ENCODE measurements around the gene TBC1D1.

DNA sequence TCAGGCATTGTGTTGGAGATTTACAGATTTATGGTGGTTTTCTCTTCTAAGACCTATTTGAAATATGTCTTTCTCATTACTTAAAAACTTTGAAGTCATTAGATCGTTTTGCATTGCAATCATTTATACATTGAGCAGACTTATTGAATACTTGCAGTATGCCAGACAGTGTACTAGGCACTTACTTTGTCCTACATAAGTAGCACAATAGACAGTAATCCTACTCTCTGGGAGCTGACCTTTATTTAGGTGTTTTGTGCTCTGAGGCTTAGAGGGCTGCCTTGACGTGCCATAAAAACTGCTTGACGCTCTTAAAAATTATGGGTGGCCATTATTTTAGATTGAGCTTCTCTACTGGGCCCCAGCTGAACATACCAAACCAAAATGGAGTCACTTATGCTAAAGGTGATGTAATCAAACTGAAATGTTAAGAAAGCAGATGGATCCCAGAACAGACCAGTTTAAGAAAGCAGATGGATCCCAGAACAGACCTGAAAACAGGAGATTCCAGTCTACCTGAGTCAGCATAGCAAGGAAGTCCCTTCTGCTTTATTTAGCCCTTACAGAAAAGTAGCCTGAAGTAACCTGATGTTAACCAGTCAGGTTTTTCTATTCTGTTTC lies 111.7 kb downstream of the TBC1D1 start:
- TF ChIP-seq, protein P1, sequence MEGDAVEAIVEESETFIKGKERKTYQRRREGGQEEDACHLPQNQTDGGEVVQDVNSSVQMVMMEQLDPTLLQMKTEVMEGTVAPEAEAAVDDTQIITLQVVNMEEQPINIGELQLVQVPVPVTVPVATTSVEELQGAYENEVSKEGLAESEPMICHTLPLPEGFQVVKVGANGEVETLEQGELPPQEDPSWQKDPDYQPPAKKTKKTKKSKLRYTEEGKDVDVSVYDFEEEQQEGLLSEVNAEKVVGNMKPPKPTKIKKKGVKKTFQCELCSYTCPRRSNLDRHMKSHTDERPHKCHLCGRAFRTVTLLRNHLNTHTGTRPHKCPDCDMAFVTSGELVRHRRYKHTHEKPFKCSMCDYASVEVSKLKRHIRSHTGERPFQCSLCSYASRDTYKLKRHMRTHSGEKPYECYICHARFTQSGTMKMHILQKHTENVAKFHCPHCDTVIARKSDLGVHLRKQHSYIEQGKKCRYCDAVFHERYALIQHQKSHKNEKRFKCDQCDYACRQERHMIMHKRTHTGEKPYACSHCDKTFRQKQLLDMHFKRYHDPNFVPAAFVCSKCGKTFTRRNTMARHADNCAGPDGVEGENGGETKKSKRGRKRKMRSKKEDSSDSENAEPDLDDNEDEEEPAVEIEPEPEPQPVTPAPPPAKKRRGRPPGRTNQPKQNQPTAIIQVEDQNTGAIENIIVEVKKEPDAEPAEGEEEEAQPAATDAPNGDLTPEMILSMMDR (IDR thresholded peaks at IDR 0.05; ENCODE audit: poor library complexity, severe bottlenecking) = no peak
- TF ChIP-seq RAD21 (conservative IDR thresholded peaks at IDR 0.05) (no peak), EP300 (conservative IDR thresholded peaks at IDR 0.05; ENCODE audit: poor library complexity, severe bottlenecking) (no peak), EZH2 (IDR thresholded peaks at IDR 0.05; ENCODE audit: borderline replicate concordance, insufficient read depth, low read length, poor library complexity, severe bottlenecking) (no peak)

Measured in neural cell (in vitro differentiated cells).